H1 (cell line): Measurements from ENCODE around the gene ARHGAP35. TPM values are rescaled to one million over a fixed set of nuclear protein-coding genes. Genes with fewer than 3 reads are reported as not detected.

Source experiments
- CTCF ChIA-PET: fragments of 300-600 bp; sonication (Branson Sonifier 250); formaldehyde crosslinking; loops from one replicate; lab custom pipeline; 2021; ENCODE audit not compliant: partially characterized antibody; lab: Charles Lee
- POLR2A ChIA-PET: fragments of 300-600 bp; sonication (Branson Sonifier 250); formaldehyde crosslinking; loops from one replicate; lab custom pipeline; 2021; ENCODE audit warnings: inconsistent platforms; ENCODE audit not compliant: partially characterized antibody; lab: Charles Lee
- DNase-seq, 2 experiments: peaks; one replicate each; pipeline versions ENCODE4 v3.0.0 to v3.0.0-alpha.2; 2010 to 2022; ENCODE audit warnings: low spot score in 2 of 2, low read depth in 1 of 2, mixed read lengths in 1 of 2
- FAIRE-seq: peaks from 2 replicates; lab custom pipeline; 2011; peaks lifted over from hg19 to GRCh38; lab: Jason Lieb, UNC
- H2AFZ ChIP-seq: 2 replicates; pipeline ENCODE4 v1.8.1; 2012; ENCODE audit warnings: low read length, inconsistent platforms
- H2AK5ac ChIP-seq: 2 replicates; pipeline ENCODE4 v1.6.1; 2013; ENCODE audit warnings: low read depth, low read length
- H2BK120ac ChIP-seq: replicated peaks from 2 replicates; pipeline ENCODE3; 2013; ENCODE audit warnings: low read depth, low read length, inconsistent platforms
- H2BK12ac ChIP-seq: 2 replicates; pipeline ENCODE4 v1.6.1; 2013; ENCODE audit warnings: low read depth, low read length
- H2BK15ac ChIP-seq: 2 replicates; pipeline ENCODE4 v1.6.1; 2013; ENCODE audit warnings: low read length
- H2BK20ac ChIP-seq: 2 replicates; pipeline ENCODE4 v1.6.1; 2013; ENCODE audit warnings: low read length
- H2BK5ac ChIP-seq: 2 replicates; pipeline ENCODE4 v1.6.1; 2013; ENCODE audit warnings: low read depth, low read length
- H3K14ac ChIP-seq: 2 replicates; pipeline ENCODE4 v1.6.1; 2013; ENCODE audit warnings: inconsistent platforms; ENCODE audit not compliant: insufficient read length
- H3K18ac ChIP-seq: 2 replicates; pipeline ENCODE4 v1.6.1; 2013; ENCODE audit warnings: low read length; ENCODE audit errors: extremely low read depth
- H3K23ac ChIP-seq: 2 replicates; pipeline ENCODE4 v1.6.1; 2013; ENCODE audit warnings: inconsistent platforms; ENCODE audit not compliant: insufficient read length
- H3K23me2 ChIP-seq: 2 replicates; pipeline ENCODE4 v1.6.1; 2013; ENCODE audit warnings: low read depth, low read length
- H3K27ac ChIP-seq: 2 replicates; pipeline ENCODE4 v1.6.1; 2011; ENCODE audit warnings: low read depth, low read length, inconsistent platforms
- H3K27me3 ChIP-seq, 4 experiments: replicated peaks in 1 of 4; 1 replicate in 1 of 4; 2 replicates in 3 of 4; pipeline versions ENCODE4 v1.6.1 to v1.8.1; 2011 to 2013; ENCODE audit warnings: low read length in 3 of 4, mild to moderate bottlenecking in 3 of 4, inconsistent platforms in 2 of 4, mixed read lengths in 2 of 4, moderate library complexity in 1 of 4; ENCODE audit not compliant: control insufficient read depth in 3 of 4, insufficient read depth in 3 of 4; ENCODE audit errors: extremely low read depth in 1 of 4
- H3K36me3 ChIP-seq, 4 experiments: 2 replicates each; pipeline versions ENCODE4 v1.6.1 to v1.8.1; 2011 to 2013; ENCODE audit warnings: mild to moderate bottlenecking in 4 of 4, low read length in 3 of 4, moderate library complexity in 2 of 4, control low read depth in 1 of 4, inconsistent platforms in 1 of 4; ENCODE audit not compliant: insufficient read depth in 4 of 4, control insufficient read depth in 2 of 4
- H3K4ac ChIP-seq: replicated peaks from 2 replicates; pipeline ENCODE3; 2013; ENCODE audit warnings: low read length, low read depth, mixed read lengths, inconsistent platforms; ENCODE audit not compliant: insufficient read length
- H3K4me1 ChIP-seq, 4 experiments: replicated peaks in 1 of 4; 1 replicate in 1 of 4; 2 replicates in 3 of 4; pipeline versions ENCODE4 v1.6.1 to v1.8.1; 2011 to 2013; ENCODE audit warnings: low read length in 3 of 4, inconsistent platforms in 2 of 4, mixed read lengths in 1 of 4; ENCODE audit not compliant: insufficient read depth in 4 of 4, control insufficient read depth in 3 of 4
- H3K4me2 ChIP-seq, 2 experiments: 2 replicates each; pipeline versions ENCODE4 v1.6.1 to v1.8.1; 2011 to 2013; ENCODE audit warnings: low read depth in 2 of 2, low read length in 2 of 2, control low read depth in 1 of 2, inconsistent platforms in 1 of 2, mild to moderate bottlenecking in 1 of 2; ENCODE audit not compliant: insufficient read depth in 1 of 2
- H3K4me3 ChIP-seq, 4 experiments: fragments of 200-600, 300-600 bp in 1 of 4; sonication (generic), shearing (Covaris generic), sonication (Bioruptor Twin) in 1 of 4; 2 replicates each; pipeline versions ENCODE4 v1.5.1 to v1.8.1; 2011 to 2016; ENCODE audit warnings: low read length in 4 of 4, low read depth in 3 of 4, control low read depth in 2 of 4, inconsistent platforms in 2 of 4, mild to moderate bottlenecking in 2 of 4, mixed read lengths in 1 of 4, moderate library complexity in 1 of 4; ENCODE audit not compliant: insufficient read depth in 2 of 4; ENCODE audit errors: extremely low read depth in 1 of 4
- H3K56ac ChIP-seq: replicated peaks from 2 replicates; pipeline ENCODE3; 2013; ENCODE audit warnings: low read depth, mild to moderate bottlenecking, mixed read lengths, low read length, inconsistent platforms; ENCODE audit not compliant: insufficient read length
- H3K79me1 ChIP-seq: 2 replicates; pipeline ENCODE4 v1.6.1; 2013; ENCODE audit warnings: low read depth, low read length, control low read depth
- H3K79me2 ChIP-seq, 2 experiments: 2 replicates each; pipeline versions ENCODE4 v1.6.1 to v1.8.1; 2012 to 2013; ENCODE audit warnings: low read length in 2 of 2, mild to moderate bottlenecking in 2 of 2, inconsistent platforms in 1 of 2; ENCODE audit not compliant: insufficient read depth in 2 of 2, control insufficient read depth in 1 of 2
- H3K9ac ChIP-seq, 4 experiments: replicated peaks in 1 of 4; 1 replicate in 1 of 4; 2 replicates in 3 of 4; pipeline versions ENCODE4 v1.6.1 to v1.8.1; 2011 to 2013; ENCODE audit warnings: low read depth in 3 of 4, low read length in 3 of 4, control low read depth in 2 of 4, mild to moderate bottlenecking in 2 of 4, moderate library complexity in 2 of 4, inconsistent platforms in 1 of 4; ENCODE audit errors: extremely low read depth in 1 of 4
- H3K9me3 ChIP-seq, 2 experiments: 2 replicates each; pipeline versions ENCODE4 v1.6.1 to v1.8.1; 2012 to 2013; ENCODE audit warnings: mild to moderate bottlenecking in 2 of 2, moderate library complexity in 2 of 2, control low read depth in 1 of 2, inconsistent platforms in 1 of 2, low read depth in 1 of 2, low read length in 1 of 2, mixed read lengths in 1 of 2; ENCODE audit not compliant: insufficient read depth in 2 of 2
- H4K20me1 ChIP-seq, 2 experiments: replicated peaks in 1 of 2; 2 replicates each; pipeline versions ENCODE3 to v1.8.1; 2011 to 2013; ENCODE audit warnings: inconsistent platforms in 2 of 2, low read length in 2 of 2, mild to moderate bottlenecking in 1 of 2; ENCODE audit not compliant: insufficient read depth in 2 of 2, control insufficient read depth in 1 of 2
- H4K5ac ChIP-seq: 2 replicates; pipeline ENCODE4 v1.6.1; 2013; ENCODE audit warnings: low read length, low read depth, mixed read lengths, inconsistent platforms; ENCODE audit not compliant: insufficient read length
- H4K8ac ChIP-seq: 2 replicates; pipeline ENCODE4 v1.8.0; 2013; ENCODE audit warnings: mild to moderate bottlenecking, moderate library complexity, low read length, inconsistent platforms; ENCODE audit not compliant: insufficient read depth; ENCODE audit errors: extremely low read depth
- H4K91ac ChIP-seq: replicated peaks from 2 replicates; pipeline ENCODE3; 2013; ENCODE audit warnings: low read length, mixed read lengths, inconsistent platforms; ENCODE audit not compliant: insufficient read length
- BRCA1 ChIP-seq: IDR thresholded peaks from 2 replicates; pipeline ENCODE4 v1.6.1; 2012; ENCODE audit warnings: low read depth, low read length, improper control_type of control experiment
- CBX5 ChIP-seq: fragments of 300-800, 300-1000 bp; sonication (generic); IDR thresholded peaks from 2 replicates; pipeline ENCODE4 v1.7.1; 2016; ENCODE audit warnings: antibody characterized with exemption, low read length, low read depth
- CEBPB ChIP-seq: IDR thresholded peaks from 2 replicates; pipeline ENCODE4 v1.6.1; 2012; ENCODE audit warnings: low read depth, low read length
- JUND ChIP-seq: IDR thresholded peaks from 2 replicates; pipeline ENCODE4 v1.6.1; 2011; ENCODE audit warnings: mild to moderate bottlenecking, improper control_type of control experiment, low read length
- KDM5A ChIP-seq: fragments of 200-600 bp; IDR thresholded peaks from 2 replicates; pipeline ENCODE4 v1.7.1; 2012; ENCODE audit warnings: mild to moderate bottlenecking, low read length, inconsistent platforms, mixed read lengths
- MAFK ChIP-seq: IDR thresholded peaks from 2 replicates; pipeline ENCODE4 v1.6.1; 2012; ENCODE audit warnings: low read depth, mild to moderate bottlenecking, improper control_type of control experiment, low read length
- NRF1 ChIP-seq: IDR thresholded peaks from 2 replicates; pipeline ENCODE4 v1.6.1; 2011; ENCODE audit warnings: mild to moderate bottlenecking, low read depth, low read length, improper control_type of control experiment
- POLR2A ChIP-seq, 2 experiments: IDR thresholded peaks; 1 replicate in 1 of 2; 2 replicates in 1 of 2; pipeline ENCODE4 v1.6.1; 2011; ENCODE audit warnings: low read depth in 2 of 2, low read length in 2 of 2, mild to moderate bottlenecking in 2 of 2; ENCODE audit errors: control extremely low read depth in 1 of 2
- RBBP5 ChIP-seq: IDR thresholded peaks from 2 replicates; pipeline ENCODE4 v1.7.1; 2012; ENCODE audit warnings: low read depth, mild to moderate bottlenecking, inconsistent platforms, low read length, moderate library complexity, borderline replicate concordance
- SAP30 ChIP-seq: fragments of 300-600 bp; sonication (generic); IDR thresholded peaks from 2 replicates; pipeline ENCODE4 v1.7.1; 2012; ENCODE audit warnings: low read length, moderate library complexity, mild to moderate bottlenecking, inconsistent platforms; ENCODE audit not compliant: insufficient read depth, insufficient replicate concordance
- SIX5 ChIP-seq: IDR thresholded peaks from 2 replicates; pipeline ENCODE4 v1.6.1; 2011; ENCODE audit warnings: mild to moderate bottlenecking, low read depth, low read length
- WGBS, 2 experiments: shearing (Covaris generic) in 1 of 2; methylation state at CpG; one replicate each; pipeline versions ENCODE4 v1.1.6 to v1.1.7; 2013 to 2015; ENCODE audit warnings: low lambda C conversion rate in 2 of 2, mixed read lengths in 2 of 2, inconsistent platforms in 1 of 2, low coverage in 1 of 2, missing lambda C conversion rate in 1 of 2; ENCODE audit not compliant: insufficient replicate concordance in 2 of 2, insufficient coverage in 1 of 2, insufficient read length in 1 of 2; ENCODE audit errors: extremely low coverage in 1 of 2, missing lambda C conversion rate in 1 of 2; 5-methylcytosine and 5-hydroxymethylcytosine counted together
- polyA plus RNA-seq, 7 experiments: library from polyadenylated mRNA; depleted of rRNA in 3 of 7; stranded (reverse) in 5 of 7; unstranded in 2 of 7; fragments of >200 nt in 5 of 7; fragments of 200-250 nt in 2 of 7; gene quantifications; 1 replicate in 5 of 7; 2 replicates in 1 of 7; 4 replicates in 1 of 7; pipeline versions ENCODE4 v1.2.1 to v1.2.3, GENCODE V29; 2011 to 2013; ENCODE audit warnings: missing spikeins in 2 of 7, mixed read lengths in 2 of 7
- total RNA-seq: library from RNA; stranded (reverse); fragmentation: NEBNext Ultra II Directional; extraction: Animal tissue kit (Norgen Biotek cat#: 25700); gene quantifications from 2 replicates; pipeline ENCODE4 v1.2.1, GENCODE V29; 2021
- TF ChIP-seq, protein P1 (sequence below): IDR thresholded peaks from 2 replicates; pipeline ENCODE4 v1.6.1; 2012; ENCODE audit warnings: low read length, inconsistent platforms

Gene ARHGAP35
- total and polyA plus RNA-seq, 2 of the 8 experiments (the other 6 are each of a cell fraction or from before 2014, with no cell fraction given): 29.7 to 64.5 TPM

- H3K27me3 ChIP-seq: no peaks in the 10 kb centered on the region
- H3K9me3 ChIP-seq: no peaks in the 10 kb centered on the region
- no peak overlapping the region for H4K8ac ChIP-seq
- POLR2A ChIA-PET: interaction anchor here (1.6 kb wide), 1 partner anchor 10 kb away, joined by 4 read pairs; no protein-coding TSS in a partner anchor
- H2AK5ac ChIP-seq: no peak overlapping the region
- H4K20me1 ChIP-seq: peaks cover 4 to 7% of the 10 kb centered on the region in 2 experiments
- H2AFZ ChIP-seq: no peak overlapping the region
- no peak overlapping the region for H3K4me3 ChIP-seq
- FAIRE-seq (no peak), DNase-seq (no peak)
- H3K56ac ChIP-seq: no peak overlapping the region
- H2BK120ac ChIP-seq: no peak overlapping the region
- 99% methylated on average over 4 of the region's 4 CpGs; no CpG with 5 or more reads in 1 of the 2 experiments for WGBS, 2 experiments
- H3K36me3 ChIP-seq: no peaks in the 10 kb centered on the region
- no peak overlapping the region for H3K14ac ChIP-seq
- H2BK20ac ChIP-seq: no peak overlapping the region
- no peak overlapping the region for H2BK15ac ChIP-seq
- H3K4ac ChIP-seq: no peak overlapping the region
- CTCF ChIA-PET: interaction anchor here (1.4 to 4.2 kb wide), 2 partner anchors 11 to 23 kb away, joined by 3 to 22 read pairs; no protein-coding TSS in a partner anchor
- no peak overlapping the region for H3K4me2 ChIP-seq
- H4K5ac ChIP-seq: no peak overlapping the region
- H2BK12ac ChIP-seq: no peak overlapping the region
- peaks cover 6% of the 10 kb centered on the region for H3K79me1 ChIP-seq
- H3K18ac ChIP-seq: no peak overlapping the region
- no peaks in the 10 kb centered on the region for H3K23me2 ChIP-seq
- no peak overlapping the region for H3K23ac ChIP-seq
- H2BK5ac ChIP-seq: no peak overlapping the region
- H3K27ac ChIP-seq: no peak overlapping the region
- no peak overlapping the region for H3K9ac ChIP-seq
- H4K91ac ChIP-seq: no peak overlapping the region
- H3K79me2 ChIP-seq: peaks cover 0 to 68% of the 10 kb centered on the region in 2 experiments; a peak in 3 of 4 replicates
- H3K4me1 ChIP-seq: peaks cover 0 to 7% (median 1%) of the 10 kb centered on the region in 4 experiments; a peak in 2 of 7 replicates
- TF ChIP-seq NRF1 (no peak), POLR2A (IDR thresholded peaks at IDR 0.05; ENCODE audit: control extremely low read depth in 1 of 2, low read depth in 2 of 2, low read length in 2 of 2) (no peak), CBX5 (no peak), RBBP5 (no peak), SAP30 (no peak), SIX5 (no peak), BRCA1 (no peak), MAFK (no peak), JUND (no peak), CEBPB (no peak), KDM5A (no peak)
- TF ChIP-seq, protein P1, sequence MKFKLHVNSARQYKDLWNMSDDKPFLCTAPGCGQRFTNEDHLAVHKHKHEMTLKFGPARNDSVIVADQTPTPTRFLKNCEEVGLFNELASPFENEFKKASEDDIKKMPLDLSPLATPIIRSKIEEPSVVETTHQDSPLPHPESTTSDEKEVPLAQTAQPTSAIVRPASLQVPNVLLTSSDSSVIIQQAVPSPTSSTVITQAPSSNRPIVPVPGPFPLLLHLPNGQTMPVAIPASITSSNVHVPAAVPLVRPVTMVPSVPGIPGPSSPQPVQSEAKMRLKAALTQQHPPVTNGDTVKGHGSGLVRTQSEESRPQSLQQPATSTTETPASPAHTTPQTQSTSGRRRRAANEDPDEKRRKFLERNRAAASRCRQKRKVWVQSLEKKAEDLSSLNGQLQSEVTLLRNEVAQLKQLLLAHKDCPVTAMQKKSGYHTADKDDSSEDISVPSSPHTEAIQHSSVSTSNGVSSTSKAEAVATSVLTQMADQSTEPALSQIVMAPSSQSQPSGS: no peak
These were observed 48.6 kb downstream of the ARHGAP35 start for GRCh38 chr19:46909356-46909755.
